Effector memory CD8-positive, alpha-beta T cell (primary cell): ENCODE measurements around the gene CERK.

Experiments used
- ATAC-seq: fragments of 150-1000 bp; cut with Tn5 transposase; replicated peaks from 2 replicates; pipeline ENCODE4 v1.10.0; 2021; ENCODE audit warnings: mild to moderate bottlenecking, moderate library complexity
- DNase-seq, 3 experiments: peaks; one replicate each; pipeline ENCODE4 v3.0.0; 2021
- H3K27ac Mint-ChIP-seq, 2 donors: one replicate each; pipeline ENCODE4 v1.8.0; 2022; ENCODE audit warnings: mild to moderate bottlenecking in 2 of 2, mixed read lengths in 2 of 2, moderate library complexity in 2 of 2
- H3K27me3 Mint-ChIP-seq, 2 donors: one replicate each; pipeline ENCODE4 v1.8.0; 2022; ENCODE audit warnings: mixed read lengths in 2 of 2
- H3K36me3 Mint-ChIP-seq: one replicate; pipeline ENCODE4 v1.8.0; 2022; ENCODE audit warnings: mild to moderate bottlenecking, moderate library complexity, mixed read lengths; ENCODE audit not compliant: insufficient read depth
- H3K4me1 Mint-ChIP-seq, 2 donors: one replicate each; pipeline ENCODE4 v1.8.0; 2022; ENCODE audit warnings: low read depth in 2 of 2, mixed read lengths in 2 of 2
- H3K4me3 Mint-ChIP-seq, 2 donors: one replicate each; pipeline ENCODE4 v1.8.0; 2022; ENCODE audit warnings: mild to moderate bottlenecking in 2 of 2, mixed read lengths in 2 of 2, moderate library complexity in 2 of 2
- H3K9me3 Mint-ChIP-seq, 2 donors: one replicate each; pipeline ENCODE4 v1.8.0; 2022; ENCODE audit warnings: mixed read lengths in 2 of 2

CERK gene

DNA sequence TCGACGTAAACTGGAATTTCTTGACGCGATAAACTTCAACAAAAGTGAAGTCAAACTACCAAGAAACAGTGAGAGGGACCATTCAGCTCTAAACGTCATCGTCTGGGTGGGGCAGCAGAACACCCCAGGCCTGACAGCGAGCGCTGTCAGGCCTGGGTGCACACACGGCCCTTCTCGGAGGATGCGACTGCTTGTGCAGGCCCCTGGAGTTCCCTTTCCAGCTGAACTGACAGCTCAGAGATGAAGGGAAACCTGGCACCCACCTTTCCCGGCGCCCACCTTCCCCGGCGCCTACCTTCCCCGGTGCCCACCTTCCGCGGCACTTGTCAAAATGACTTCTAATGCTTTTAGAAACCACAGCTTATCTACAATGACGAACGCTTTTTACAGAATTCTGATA is 47.9 kb downstream of the CERK start:
- no peaks in the 10 kb centered on the region for H3K9me3 Mint-ChIP-seq
- H3K4me3 Mint-ChIP-seq = no peak overlapping the region
- peaks cover 85% of the 10 kb centered on the region for H3K36me3 Mint-ChIP-seq
- no peaks in the 10 kb centered on the region for H3K27me3 Mint-ChIP-seq
- H3K27ac Mint-ChIP-seq = peak overlapping the region in 1 of 2 donors; percentile 22
- DNase-seq (no peak), ATAC-seq (no peak)
- H3K4me1 Mint-ChIP-seq = peaks cover 0 to 1% of the 10 kb centered on the region in 2 donors

GRCh38 chr22:46688949-46689348 is 49.1 kb downstream of the CERK start:
- ATAC-seq (no peak), DNase-seq (no peak)
- Mint-ChIP-seq H3K36me3 (peaks cover 79% of the 10 kb centered on the region), H3K27me3 (no peaks in the 10 kb centered on the region), H3K9me3 (no peaks in the 10 kb centered on the region), H3K4me1 (peaks cover 0 to 5% of the 10 kb centered on the region in 2 donors), H3K4me3 (no peak overlapping the region), H3K27ac (peak overlapping the region in 1 of 2 donors; percentile 27)

- ATAC-seq = no peak
- Mint-ChIP-seq H3K9me3 (no peaks in the 10 kb centered on the region), H3K36me3 (peaks cover 75% of the 10 kb centered on the region), H3K27me3 (no peaks in the 10 kb centered on the region), H3K27ac (no peak overlapping the region), H3K4me1 (peaks cover 0 to 5% of the 10 kb centered on the region in 2 donors), H3K4me3 (no peak overlapping the region)
- DNase-seq = no peak
These were observed 50.6 kb downstream of the CERK start for GRCh38 chr22:46687460-46687859.

GRCh38 chr22:46687048-46687444 is 51.0 kb downstream of the CERK start:
- ATAC-seq (no peak), DNase-seq (no peak)
- peaks cover 0 to 5% of the 10 kb centered on the region in 2 donors for H3K4me1 Mint-ChIP-seq
- H3K36me3 Mint-ChIP-seq = peaks cover 71% of the 10 kb centered on the region
- no peaks in the 10 kb centered on the region for H3K27me3 Mint-ChIP-seq
- H3K9me3 Mint-ChIP-seq = no peaks in the 10 kb centered on the region
- no peak overlapping the region for H3K4me3 Mint-ChIP-seq
- no peak overlapping the region for H3K27ac Mint-ChIP-seq

- H3K4me1 Mint-ChIP-seq = peaks cover 0 to 5% of the 10 kb centered on the region in 2 donors
- no peaks in the 10 kb centered on the region for H3K27me3 Mint-ChIP-seq
- no peak for ATAC-seq
- no peak overlapping the region for H3K4me3 Mint-ChIP-seq
- no peak for DNase-seq
- H3K9me3 Mint-ChIP-seq = no peaks in the 10 kb centered on the region
- peaks cover 66% of the 10 kb centered on the region for H3K36me3 Mint-ChIP-seq
- peak overlapping the region in 1 of 2 donors; percentile 49 for H3K27ac Mint-ChIP-seq
These were observed 51.6 kb downstream of the CERK start for GRCh38 chr22:46686221-46687047.

- Mint-ChIP-seq H3K27me3 (no peaks in the 10 kb centered on the region), H3K27ac (peak overlapping the region in 1 of 2 donors; percentile 76), H3K4me1 (peaks cover 0 to 5% of the 10 kb centered on the region in 2 donors), H3K36me3 (peaks cover 57% of the 10 kb centered on the region), H3K4me3 (no peak overlapping the region), H3K9me3 (no peaks in the 10 kb centered on the region)
- ATAC-seq (peak; percentile 58), DNase-seq (no peak)
These were observed 53.3 kb downstream of the CERK start for GRCh38 chr22:46684706-46685105.

GRCh38 chr22:46682011-46682731 is 55.9 kb downstream of the CERK start:
- peaks cover 34% of the 10 kb centered on the region for H3K36me3 Mint-ChIP-seq
- H3K27ac Mint-ChIP-seq = peak overlapping the region; percentile 44 to 77
- no peak for DNase-seq
- no peaks in the 10 kb centered on the region for H3K9me3 Mint-ChIP-seq
- H3K4me1 Mint-ChIP-seq = peaks cover 0 to 4% of the 10 kb centered on the region in 2 donors
- ATAC-seq = no peak
- no peaks in the 10 kb centered on the region for H3K27me3 Mint-ChIP-seq
- no peak overlapping the region for H3K4me3 Mint-ChIP-seq

GRCh38 chr22:46681010-46681409 is 57.0 kb downstream of the CERK start:
- Mint-ChIP-seq H3K4me1 (peaks cover 0 to 4% of the 10 kb centered on the region in 2 donors), H3K36me3 (peaks cover 27% of the 10 kb centered on the region), H3K4me3 (no peak overlapping the region), H3K27me3 (no peaks in the 10 kb centered on the region), H3K9me3 (no peaks in the 10 kb centered on the region), H3K27ac (peak overlapping the region; percentile 44 to 77)
- DNase-seq (no peak), ATAC-seq (peak; percentile 65)

DNA sequence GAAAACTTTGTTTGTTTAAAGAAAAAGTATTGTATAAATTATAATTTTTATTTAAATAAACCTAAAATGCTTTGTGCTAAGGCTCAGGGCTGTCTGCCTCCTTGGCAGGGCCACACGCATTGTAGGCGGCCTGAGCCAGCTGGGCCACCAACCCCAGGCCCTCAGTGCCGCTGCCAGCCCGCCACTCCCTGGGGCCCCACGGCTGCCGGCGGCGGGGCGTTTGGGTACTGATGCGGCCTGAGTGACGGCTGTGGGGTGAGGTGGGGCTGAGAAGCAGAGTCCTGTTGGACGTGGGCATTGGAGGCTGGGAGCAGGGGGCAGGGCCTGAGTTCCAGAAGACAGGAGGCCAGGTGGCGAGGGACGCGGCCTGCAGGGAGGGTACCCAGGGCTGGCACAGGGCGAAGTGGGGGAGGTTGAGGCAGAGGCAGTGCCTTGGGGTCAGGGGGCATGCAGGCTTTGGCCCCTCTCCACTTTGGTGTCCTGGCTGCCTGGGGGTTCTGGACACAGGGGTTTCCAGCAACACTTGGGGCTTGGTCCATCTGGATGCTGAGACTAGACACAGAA is 58.3 kb downstream of the CERK start:
- no peak for DNase-seq
- Mint-ChIP-seq H3K4me1 (peaks cover 2 to 4% of the 10 kb centered on the region in 2 donors), H3K4me3 (no peak overlapping the region), H3K36me3 (peaks cover 17% of the 10 kb centered on the region), H3K27me3 (no peaks in the 10 kb centered on the region), H3K9me3 (no peaks in the 10 kb centered on the region), H3K27ac (peak overlapping the region in 1 of 2 donors; percentile 53)
- ATAC-seq = no peak

- Mint-ChIP-seq H3K9me3 (no peaks in the 10 kb centered on the region), H3K4me3 (no peak overlapping the region), H3K36me3 (peaks cover 17% of the 10 kb centered on the region), H3K27me3 (no peaks in the 10 kb centered on the region), H3K27ac (no peak overlapping the region), H3K4me1 (peaks cover 8 to 9% of the 10 kb centered on the region in 2 donors)
- DNase-seq (no peak), ATAC-seq (no peak)
These were observed 59.0 kb downstream of the CERK start for GRCh38 chr22:46678785-46679700.

DNA sequence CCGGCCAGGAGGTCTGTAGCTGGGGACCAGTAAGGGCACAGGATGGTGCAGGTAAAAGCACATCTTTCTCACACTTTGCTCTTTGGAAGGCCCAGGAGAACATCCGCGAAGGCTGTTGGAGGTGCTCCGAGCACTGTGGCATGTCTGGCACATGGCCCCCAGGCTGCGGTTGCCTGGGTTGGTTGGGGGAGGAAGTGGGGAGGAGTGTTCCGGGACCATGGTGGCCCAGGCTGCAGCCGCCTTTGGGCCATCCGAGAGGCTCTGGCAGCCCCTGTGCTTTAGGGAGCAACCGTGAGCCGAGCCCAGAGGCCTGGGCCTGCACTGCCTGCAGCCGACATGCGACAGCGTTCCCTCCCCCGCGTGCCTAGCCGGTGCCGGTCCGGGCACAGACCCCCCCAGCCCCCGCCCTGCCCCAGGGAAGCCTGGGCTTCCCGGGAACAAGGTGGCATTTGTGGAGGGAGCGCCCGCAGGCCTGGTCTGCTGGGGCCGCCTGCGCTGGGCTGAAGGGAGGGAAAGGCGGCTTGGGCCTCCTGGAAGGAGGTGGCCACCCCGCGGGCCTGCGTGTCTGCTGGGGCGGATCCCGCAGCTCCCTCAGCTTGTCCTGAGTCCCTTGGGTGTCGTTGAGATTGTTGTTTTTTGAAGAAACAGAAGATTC is 59.9 kb downstream of the CERK start:
- DNase-seq = no peak
- H3K27ac Mint-ChIP-seq = peak overlapping the region in 1 of 2 donors; percentile 41
- H3K36me3 Mint-ChIP-seq = peaks cover 12% of the 10 kb centered on the region
- peaks cover 14 to 17% of the 10 kb centered on the region in 2 donors for H3K4me1 Mint-ChIP-seq
- H3K9me3 Mint-ChIP-seq = no peaks in the 10 kb centered on the region
- ATAC-seq = no peak
- H3K27me3 Mint-ChIP-seq = no peaks in the 10 kb centered on the region
- H3K4me3 Mint-ChIP-seq = no peak overlapping the region

DNA sequence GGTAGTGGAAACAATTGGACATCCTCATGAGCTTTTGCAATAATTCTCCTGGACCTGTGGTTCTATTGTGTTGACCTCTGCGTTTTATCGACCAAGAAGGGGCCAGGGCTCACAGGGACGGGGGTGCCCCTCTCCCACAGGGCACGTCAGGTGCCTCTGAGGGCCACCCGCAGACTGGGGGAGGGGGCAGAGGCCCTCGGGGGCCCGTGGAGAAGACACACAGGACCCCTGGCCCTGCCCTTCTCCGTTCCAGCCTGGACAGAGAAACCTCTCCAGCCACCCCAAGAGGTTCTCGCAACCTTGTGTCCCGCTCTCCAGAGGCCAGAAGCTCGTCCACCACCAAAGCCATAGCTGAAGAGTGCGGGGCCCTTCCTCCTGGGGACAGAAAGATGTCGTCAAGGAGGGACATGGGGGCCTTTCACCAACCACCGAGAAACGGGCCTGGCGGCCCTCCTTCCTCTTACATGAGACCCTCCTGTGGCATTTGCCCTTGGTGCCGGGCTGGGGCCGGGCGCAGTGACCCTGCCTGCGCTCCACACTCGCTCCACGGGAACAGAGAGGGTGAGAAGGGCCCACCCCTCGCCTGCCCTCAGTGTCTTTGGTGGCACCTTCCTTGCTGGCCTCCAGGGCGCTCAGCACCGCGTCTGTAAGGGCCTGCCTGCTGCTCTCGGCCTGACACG is 60.6 kb downstream of the CERK start:
- no peak for DNase-seq
- Mint-ChIP-seq H3K36me3 (peaks cover 8% of the 10 kb centered on the region), H3K27ac (peak overlapping the region; percentile 35 to 41), H3K27me3 (no peaks in the 10 kb centered on the region), H3K4me1 (peaks cover 14 to 17% of the 10 kb centered on the region in 2 donors), H3K4me3 (no peak overlapping the region), H3K9me3 (no peaks in the 10 kb centered on the region)
- no peak for ATAC-seq
